IMR-90 (cell line): ENCODE measurements around the gene AAK1.

Experiments used
- BHLHE40 ChIP-seq: fragments of 150-350 bp; IDR thresholded peaks from 2 replicates; pipeline ENCODE4 v1.6.1; 2016; ENCODE audit warnings: mild to moderate bottlenecking, low read depth, low read length
- CHD1 ChIP-seq: IDR thresholded peaks from 2 replicates; pipeline ENCODE4 v1.6.1; 2012; ENCODE audit warnings: low read depth, low read length, improper control_type of control experiment
- FOS ChIP-seq: fragments of 150-350 bp; IDR thresholded peaks from 2 replicates; pipeline ENCODE4 v1.6.1; 2016; ENCODE audit warnings: low read depth, low read length
- MXI1 ChIP-seq: IDR thresholded peaks from 2 replicates; pipeline ENCODE4 v1.6.1; 2012; ENCODE audit warnings: low read depth, mild to moderate bottlenecking, low read length, moderate library complexity, borderline replicate concordance
- POLR2A ChIP-seq: IDR thresholded peaks from 2 replicates; pipeline ENCODE4 v1.6.1; 2012; ENCODE audit warnings: mild to moderate bottlenecking, low read depth, low read length
- RAD21 ChIP-seq: IDR thresholded peaks from 2 replicates; pipeline ENCODE4 v1.6.1; 2012; ENCODE audit warnings: low read length, improper control_type of control experiment
- TF ChIP-seq, protein P1 (sequence below): conservative IDR thresholded peaks from 2 replicates; pipeline ENCODE4 v1.5.1; 2012; ENCODE audit warnings: mild to moderate bottlenecking, low read depth, low read length, improper control_type of control experiment
- TF ChIP-seq, protein P2 (sequence below): fragments of 150-350 bp; IDR thresholded peaks from 2 replicates; pipeline ENCODE4 v1.6.1; 2016; ENCODE audit warnings: low read depth, mild to moderate bottlenecking, low read length, moderate library complexity, borderline replicate concordance

DNA sequence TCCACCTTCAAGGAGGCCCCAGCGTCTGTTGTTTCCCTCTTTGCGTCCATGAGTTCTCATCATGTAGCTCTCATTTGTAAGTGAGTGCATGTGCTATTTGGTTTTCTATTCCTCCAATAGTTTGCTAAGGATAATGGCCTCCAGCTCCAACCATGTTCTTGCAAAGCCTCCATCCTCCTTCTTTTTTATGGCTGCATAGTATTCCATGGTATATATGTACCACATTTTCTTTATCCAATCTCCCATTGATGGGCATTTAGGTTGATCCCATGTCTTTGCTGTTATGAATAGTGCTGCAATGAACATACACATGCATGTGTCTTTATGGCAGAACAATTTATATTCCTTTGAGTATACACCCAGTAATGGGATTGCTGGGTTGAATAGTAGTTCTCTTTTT, 133.3 kb downstream of the AAK1 start:
- no peak for TF ChIP-seq FOS
- TF ChIP-seq POLR2A: no peak
- TF ChIP-seq, protein P1, sequence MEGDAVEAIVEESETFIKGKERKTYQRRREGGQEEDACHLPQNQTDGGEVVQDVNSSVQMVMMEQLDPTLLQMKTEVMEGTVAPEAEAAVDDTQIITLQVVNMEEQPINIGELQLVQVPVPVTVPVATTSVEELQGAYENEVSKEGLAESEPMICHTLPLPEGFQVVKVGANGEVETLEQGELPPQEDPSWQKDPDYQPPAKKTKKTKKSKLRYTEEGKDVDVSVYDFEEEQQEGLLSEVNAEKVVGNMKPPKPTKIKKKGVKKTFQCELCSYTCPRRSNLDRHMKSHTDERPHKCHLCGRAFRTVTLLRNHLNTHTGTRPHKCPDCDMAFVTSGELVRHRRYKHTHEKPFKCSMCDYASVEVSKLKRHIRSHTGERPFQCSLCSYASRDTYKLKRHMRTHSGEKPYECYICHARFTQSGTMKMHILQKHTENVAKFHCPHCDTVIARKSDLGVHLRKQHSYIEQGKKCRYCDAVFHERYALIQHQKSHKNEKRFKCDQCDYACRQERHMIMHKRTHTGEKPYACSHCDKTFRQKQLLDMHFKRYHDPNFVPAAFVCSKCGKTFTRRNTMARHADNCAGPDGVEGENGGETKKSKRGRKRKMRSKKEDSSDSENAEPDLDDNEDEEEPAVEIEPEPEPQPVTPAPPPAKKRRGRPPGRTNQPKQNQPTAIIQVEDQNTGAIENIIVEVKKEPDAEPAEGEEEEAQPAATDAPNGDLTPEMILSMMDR: no peak
- no peak for TF ChIP-seq CHD1
- no peak for TF ChIP-seq RAD21
- no peak for TF ChIP-seq MXI1
- TF ChIP-seq, protein P2, sequence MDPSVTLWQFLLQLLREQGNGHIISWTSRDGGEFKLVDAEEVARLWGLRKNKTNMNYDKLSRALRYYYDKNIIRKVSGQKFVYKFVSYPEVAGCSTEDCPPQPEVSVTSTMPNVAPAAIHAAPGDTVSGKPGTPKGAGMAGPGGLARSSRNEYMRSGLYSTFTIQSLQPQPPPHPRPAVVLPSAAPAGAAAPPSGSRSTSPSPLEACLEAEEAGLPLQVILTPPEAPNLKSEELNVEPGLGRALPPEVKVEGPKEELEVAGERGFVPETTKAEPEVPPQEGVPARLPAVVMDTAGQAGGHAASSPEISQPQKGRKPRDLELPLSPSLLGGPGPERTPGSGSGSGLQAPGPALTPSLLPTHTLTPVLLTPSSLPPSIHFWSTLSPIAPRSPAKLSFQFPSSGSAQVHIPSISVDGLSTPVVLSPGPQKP: no peak
- TF ChIP-seq BHLHE40: no peak
